Measurements from ENCODE around the gene LRP4.

- TF ChIP-seq POLR2AphosphoS5 (IDR thresholded peaks at IDR 0.05) (no peak), CTCF (IDR thresholded peaks at IDR 0.05; ENCODE audit: poor library complexity, severe bottlenecking) (no peak), SMC3 (conservative IDR thresholded peaks at IDR 0.05; ENCODE audit: poor library complexity) (no peak), REST (IDR thresholded peaks at IDR 0.05; ENCODE audit: borderline replicate concordance) (no peak), EP300 (conservative IDR thresholded peaks at IDR 0.05; ENCODE audit: poor library complexity, severe bottlenecking) (no peak), EZH2 (IDR thresholded peaks at IDR 0.05; ENCODE audit: borderline replicate concordance, insufficient read depth, low read length, poor library complexity, severe bottlenecking) (no peak), RAD21 (conservative IDR thresholded peaks at IDR 0.05) (no peak)
Measured at GRCh38 chr11:46845440-46845739, 73.0 kb downstream of the LRP4 start.
